HG02678 (cell line): Measurements from ENCODE around the gene SH3PXD2A.

Experiments used
- ATAC-seq: cut with Tn5 transposase; IDR thresholded peaks from one replicate; pipeline ENCODE4 v1.9.1; 2021; ENCODE audit warnings: mild to moderate bottlenecking, moderate library complexity; ENCODE audit not compliant: unreplicated experiment

The SH3PXD2A gene

GRCh38 chr10:103834436-103835095 lies 20.8 kb downstream of the SH3PXD2A start:
- ATAC-seq = no peak

DNA sequence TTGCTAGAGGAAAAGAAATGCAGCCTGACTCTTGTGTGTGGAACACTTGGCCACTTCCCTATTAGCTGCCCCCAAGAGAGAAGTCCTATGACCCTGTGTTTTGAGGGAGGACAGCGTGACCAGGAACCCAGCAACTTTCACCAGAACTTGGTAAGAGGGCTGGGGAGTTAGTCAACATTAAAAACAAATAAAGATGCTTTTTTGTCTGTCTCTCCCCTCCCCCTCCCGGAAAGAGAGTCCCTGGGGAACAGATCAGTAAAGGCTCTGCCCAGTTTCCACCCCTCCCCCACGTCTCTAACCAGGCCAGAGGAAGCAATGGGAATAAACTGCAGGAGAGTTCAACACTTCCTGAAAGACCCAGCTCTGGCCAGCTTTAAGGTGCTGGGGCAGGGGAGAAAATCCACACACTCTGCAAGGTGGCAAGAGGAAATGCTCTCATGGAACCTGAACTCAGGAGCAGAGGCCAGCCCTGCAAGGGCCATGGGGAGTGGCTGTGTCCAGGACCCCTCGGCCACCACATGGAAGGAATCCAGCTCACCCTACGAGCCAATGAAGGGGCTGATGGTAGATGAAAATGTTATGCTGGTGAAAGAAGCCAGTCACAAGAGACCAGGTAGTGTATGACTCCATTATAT lies 21.5 kb downstream of the SH3PXD2A start:
- ATAC-seq = no peak

- ATAC-seq = no peak
Observed at GRCh38 chr10:103832806-103833205, 22.6 kb downstream of the SH3PXD2A start.

DNA sequence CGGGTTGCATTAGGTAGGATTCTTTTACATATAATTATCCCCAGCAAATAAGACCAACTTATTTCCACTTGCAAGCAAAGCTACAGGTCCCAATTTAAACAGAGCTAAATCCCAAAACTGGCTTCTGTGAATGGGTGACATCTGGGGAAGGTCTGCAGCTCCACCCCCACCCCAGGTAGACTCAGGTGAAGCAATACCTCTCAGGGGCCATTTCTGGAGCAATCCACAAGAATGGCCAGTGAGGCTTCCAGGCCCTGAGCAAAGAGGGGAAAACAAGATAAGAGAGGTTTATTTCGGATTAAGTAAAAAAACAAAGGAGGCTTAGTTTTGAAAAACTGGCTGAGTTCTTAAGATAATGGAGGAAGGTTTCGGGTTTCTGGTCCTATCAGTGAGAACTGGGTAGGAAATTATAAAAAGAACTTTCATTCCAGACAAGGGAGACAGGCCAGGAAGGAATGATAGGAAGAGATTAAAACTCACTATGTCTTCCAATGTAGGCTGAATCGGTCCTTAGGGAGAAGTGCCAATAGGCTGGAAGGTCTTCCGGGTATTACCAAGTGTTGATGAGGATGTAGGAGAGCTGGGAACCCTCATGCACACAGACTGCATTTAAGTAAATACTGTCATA lies 25.4 kb downstream of the SH3PXD2A start:
- ATAC-seq = no peak

GRCh38 chr10:103829278-103829677 lies 26.1 kb downstream of the SH3PXD2A start:
- ATAC-seq = no peak

GRCh38 chr10:103828587-103829197 lies 26.7 kb downstream of the SH3PXD2A start:
- no peak for ATAC-seq

- no peak for ATAC-seq
Observed at GRCh38 chr10:103828107-103828506, 27.3 kb downstream of the SH3PXD2A start.

GRCh38 chr10:103826885-103827284 lies 28.5 kb downstream of the SH3PXD2A start:
- no peak for ATAC-seq

DNA sequence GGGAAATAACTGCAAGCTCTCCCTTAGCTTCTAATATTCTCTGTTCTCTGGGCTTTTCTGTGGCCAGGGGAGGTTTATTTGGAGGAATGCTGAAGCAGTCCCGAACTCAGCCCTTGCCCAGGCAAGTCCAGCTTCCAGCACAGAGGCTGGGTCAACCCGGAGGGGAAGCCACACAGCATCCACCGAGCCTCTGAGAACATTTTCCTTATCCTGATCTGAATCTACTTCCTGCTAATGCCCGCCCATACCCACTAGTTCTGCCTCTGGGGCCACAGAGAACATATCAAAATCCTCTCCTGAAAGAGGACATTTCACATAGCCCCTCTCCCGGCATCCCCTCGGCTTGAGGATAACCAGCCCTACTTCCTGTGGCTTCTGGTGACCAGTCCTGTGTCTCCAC lies 31.1 kb downstream of the SH3PXD2A start:
- ATAC-seq = no peak

DNA sequence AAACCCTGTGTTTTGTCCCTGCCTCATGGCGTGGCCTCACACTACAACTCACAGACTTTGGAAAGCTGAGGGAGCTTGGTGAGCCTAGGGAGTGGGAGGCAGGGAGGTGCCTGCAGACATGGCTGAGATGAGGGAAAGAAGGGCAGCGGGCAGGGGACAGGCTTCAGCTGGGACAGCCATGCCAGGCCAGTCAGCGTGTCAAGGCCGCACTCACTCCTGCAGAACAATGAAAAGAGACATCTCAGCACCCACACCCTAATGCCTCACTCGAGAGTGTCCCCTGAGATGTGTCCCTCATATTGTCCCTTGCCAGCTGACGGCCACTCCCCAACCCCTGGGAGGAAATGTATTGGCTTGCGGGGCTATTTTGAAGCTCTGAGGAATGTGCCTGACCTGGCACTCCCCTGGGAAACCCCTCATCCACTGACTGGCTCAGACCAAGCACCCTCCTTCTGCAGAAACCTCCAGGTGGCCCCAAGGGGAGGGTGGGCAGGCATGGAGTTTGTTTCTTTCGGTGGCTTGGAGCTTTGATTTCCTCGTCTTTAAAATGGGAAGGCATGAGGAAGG lies 31.6 kb downstream of the SH3PXD2A start:
- ATAC-seq = no peak

- ATAC-seq = no peak
Observed at GRCh38 chr10:103822800-103823199, 32.6 kb downstream of the SH3PXD2A start.

GRCh38 chr10:103822107-103822716 lies 33.2 kb downstream of the SH3PXD2A start:
- no peak for ATAC-seq

GRCh38 chr10:103820101-103821062 lies 35.0 kb downstream of the SH3PXD2A start:
- no peak for ATAC-seq

- ATAC-seq = no peak
Observed at GRCh38 chr10:103819493-103819892, 35.9 kb downstream of the SH3PXD2A start.

DNA sequence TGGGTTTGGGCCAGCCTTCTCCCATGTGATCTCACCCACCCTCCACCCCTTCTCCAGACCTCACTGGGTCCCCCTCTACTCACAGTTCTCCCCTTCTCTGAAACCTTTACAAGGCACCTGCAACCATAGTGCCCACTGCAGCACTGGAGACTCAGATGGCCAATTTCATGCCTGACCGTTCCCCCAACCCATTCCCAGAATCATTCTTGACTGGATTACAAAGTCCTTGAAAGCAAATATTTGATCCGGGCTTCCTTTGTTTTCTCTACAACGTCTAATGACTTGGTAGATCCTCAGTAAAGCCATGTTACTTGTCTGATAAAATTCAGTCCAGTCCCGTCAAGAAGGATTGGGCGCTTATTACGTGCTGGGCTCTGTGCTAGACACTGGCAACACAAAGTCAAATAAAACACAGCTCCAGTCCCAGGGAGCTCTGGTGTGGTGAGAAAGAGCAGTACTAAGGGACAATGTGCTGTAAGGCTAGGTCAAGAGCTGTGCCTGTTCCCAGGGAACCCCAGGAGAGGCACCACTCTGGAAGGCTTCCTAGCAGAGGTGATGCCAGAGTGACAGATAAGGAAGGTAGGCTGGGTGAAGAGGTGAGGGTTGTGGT lies 36.5 kb downstream of the SH3PXD2A start:
- no peak for ATAC-seq

- ATAC-seq = no peak
Observed at GRCh38 chr10:103818105-103818504, 37.3 kb downstream of the SH3PXD2A start.

- no peak for ATAC-seq
Observed at GRCh38 chr10:103816431-103816830, 38.9 kb downstream of the SH3PXD2A start.

- ATAC-seq = no peak
Observed at GRCh38 chr10:103814626-103815370, 40.6 kb downstream of the SH3PXD2A start.

DNA sequence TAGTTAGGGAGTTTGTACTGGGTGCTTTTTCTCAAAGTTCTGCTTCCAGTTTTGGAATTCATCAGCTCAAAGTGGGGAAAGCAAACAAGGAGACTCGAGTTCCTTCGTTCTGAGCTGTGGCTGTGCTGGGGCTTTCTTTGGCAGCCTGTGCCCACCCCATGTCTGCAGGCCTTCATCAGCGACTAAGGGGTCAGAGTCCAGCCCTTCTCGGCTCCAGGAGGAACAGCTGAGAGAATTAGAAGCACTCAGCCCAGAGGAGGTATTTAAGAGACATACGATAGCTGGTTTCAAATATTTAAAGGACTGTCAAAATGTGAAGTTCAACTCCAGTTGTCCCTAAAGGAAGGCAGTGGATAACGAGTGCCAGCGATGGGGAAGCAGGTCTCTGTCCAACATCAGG lies 41.3 kb downstream of the SH3PXD2A start:
- no peak for ATAC-seq
